Adrenal gland (tissue), 12 donors: ENCODE results near the gene ERC2. TPM values are rescaled to one million over a fixed set of nuclear protein-coding genes. Genes with fewer than 3 reads are reported as not detected.

Source experiments
- DNase-seq, 7 donors: peaks; one replicate each; pipeline ENCODE4 v3.0.0-alpha.2; 2019 to 2020
- H3K27ac ChIP-seq, 5 donors: fragments of 200-600 bp; sonication (generic) in 4 of 5; 1 replicate in 3 of 5; 2 replicates in 2 of 5; pipeline versions ENCODE4 v1.5.1 to v1.8.0; 2016 to 2020; ENCODE audit warnings: mild to moderate bottlenecking in 1 of 5
- H3K27me3 ChIP-seq: fragments of 200-600 bp; 2 replicates; pipeline ENCODE4 v1.8.0; 2021
- H3K36me3 ChIP-seq, 2 donors: fragments of 200-600 bp; replicated peaks in 1 of 2; 1 replicate in 1 of 2; 2 replicates in 1 of 2; pipeline versions ENCODE4 v1.5.1 to v1.8.0; 2018 to 2022
- H3K4me1 ChIP-seq, 2 donors: fragments of 200-600 bp; replicated peaks in 1 of 2; 1 replicate in 1 of 2; 2 replicates in 1 of 2; pipeline versions ENCODE4 v1.5.1 to v1.8.0; 2018 to 2021
- H3K4me3 ChIP-seq, 4 donors: fragments of 200-600 bp; sonication (generic) in 3 of 4; one replicate each; pipeline ENCODE4 v1.5.1; 2016 to 2018
- H3K9me3 ChIP-seq, 3 donors: fragments of 200-600 bp; sonication (generic) in 1 of 3; replicated peaks in 1 of 3; 1 replicate in 2 of 3; 2 replicates in 1 of 3; pipeline versions ENCODE4 v1.5.1 to v1.8.0; 2016 to 2021
- POLR2A ChIP-seq, 2 donors: fragments of 450-650 bp; IDR thresholded peaks; one replicate each; pipeline ENCODE4 v1.6.1; 2017; ENCODE audit warnings: antibody characterized with exemption in 2 of 2, mild to moderate bottlenecking in 2 of 2, moderate library complexity in 1 of 2
- WGBS, 4 donors: extraction: QIAGEN DNeasy Blood & Tissue Kit in 2 of 4; methylation state at CpG; one replicate each; pipeline versions ENCODE4 v1.1.5 to v1.1.7; 2013 to 2017; 5-methylcytosine and 5-hydroxymethylcytosine counted together
- intact Hi-C, 2 donors: fragments of 100-400 bp; cut with DNase I; formaldehyde crosslinking; loops; one replicate each; pipeline versions ENCODE4 v1.14.1 to v1.15.0; 2022 to 2023
- polyA plus RNA-seq, 3 donors: library from polyadenylated mRNA; stranded (reverse); fragments of 200-250 nt in 2 of 3; fragments of 350-450 nt in 1 of 3; fragmentation: Illumina TruSeq in 1 of 3; extraction: RNeasy Lipid Tissue Mini Kit (QIAGEN cat#74804) in 1 of 3; gene quantifications; one replicate each; pipeline ENCODE4 v1.2.3, GENCODE V29; 2013 to 2014
- total RNA-seq, 9 donors: library from RNA; depleted of rRNA in 4 of 9; stranded (reverse); fragments of >200 nt in 4 of 9; fragments of 120-200 nt in 1 of 9; fragmentation: NEBNext Ultra II Directional in 1 of 9; extraction: Animal tissue kit (Norgen Biotek cat#: 25700) in 1 of 9; gene quantifications; one replicate each; pipeline versions ENCODE4 v1.1.0 to v1.2.4, GENCODE V29; 2013 to 2023
- TF ChIP-seq, protein P1 (sequence below), 6 experiments: fragments of 450-650 bp in 4 of 6; fragments of 200-600 bp in 2 of 6; sonication (generic) in 1 of 6; IDR thresholded peaks; 1 replicate in 5 of 6; 2 replicates in 1 of 6; pipeline versions ENCODE4 v1.5.1 to v1.8.0; 2016 to 2021; ENCODE audit warnings: antibody characterized with exemption in 6 of 6, mild to moderate bottlenecking in 2 of 6, moderate library complexity in 1 of 6
- donor health status: healthy with polysubstance abuse.
- donor health status: Bipolar disorder and iron deficiency.
- donor health status: DM: yes; HTN: yes; CAD: no.
- donor health status: DM: no; HTN: no; CAD: no.
- donor health status: DM: no; HTN: no; CAD: no.
- donor health status: DM: yes; HTN: yes; CAD: no.

ERC2 gene
- total and polyA plus RNA-seq, 12 donors, result 0.47 to 5.8 (median 1.5) TPM

DNA sequence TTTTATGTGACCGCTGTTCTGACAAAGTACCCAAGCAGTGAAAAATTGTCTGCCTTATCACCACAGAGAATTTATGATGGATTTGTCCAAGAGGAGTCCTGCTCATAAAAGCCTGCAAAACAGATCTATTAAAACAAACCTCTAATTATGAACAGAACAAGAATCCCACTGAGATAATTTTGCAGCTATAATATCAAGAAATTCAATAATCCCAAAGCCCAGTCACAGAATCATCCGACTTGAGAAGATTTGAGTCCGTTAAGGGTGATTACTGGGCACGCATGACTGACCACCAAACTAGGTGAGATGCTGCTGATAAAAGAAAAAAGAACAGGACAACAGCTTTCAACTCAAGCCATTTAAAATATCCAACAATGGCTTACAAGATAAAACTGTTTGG, 750.2 kb downstream of the ERC2 start:
- intact Hi-C loops, result no loop called here

GRCh38 chr3:55717481-55717880, 750.8 kb downstream of the ERC2 start:
- intact Hi-C loops, result no loop called here
- DNase-seq, result no peak
- H3K36me3 ChIP-seq, result no peaks in the 10 kb centered on the region
- H3K27me3 ChIP-seq, result no peaks in the 10 kb centered on the region
- WGBS, 4 donors, result 61 to 69% (median 62%) methylated on average over 5 of the region's 5 CpGs
- no peak overlapping the region for H3K4me3 ChIP-seq
- H3K9me3 ChIP-seq, result no peaks in the 10 kb centered on the region
- no peaks in the 10 kb centered on the region for H3K4me1 ChIP-seq
- no peak for TF ChIP-seq POLR2A (IDR thresholded peaks at IDR 0.05)
- TF ChIP-seq, protein P1, sequence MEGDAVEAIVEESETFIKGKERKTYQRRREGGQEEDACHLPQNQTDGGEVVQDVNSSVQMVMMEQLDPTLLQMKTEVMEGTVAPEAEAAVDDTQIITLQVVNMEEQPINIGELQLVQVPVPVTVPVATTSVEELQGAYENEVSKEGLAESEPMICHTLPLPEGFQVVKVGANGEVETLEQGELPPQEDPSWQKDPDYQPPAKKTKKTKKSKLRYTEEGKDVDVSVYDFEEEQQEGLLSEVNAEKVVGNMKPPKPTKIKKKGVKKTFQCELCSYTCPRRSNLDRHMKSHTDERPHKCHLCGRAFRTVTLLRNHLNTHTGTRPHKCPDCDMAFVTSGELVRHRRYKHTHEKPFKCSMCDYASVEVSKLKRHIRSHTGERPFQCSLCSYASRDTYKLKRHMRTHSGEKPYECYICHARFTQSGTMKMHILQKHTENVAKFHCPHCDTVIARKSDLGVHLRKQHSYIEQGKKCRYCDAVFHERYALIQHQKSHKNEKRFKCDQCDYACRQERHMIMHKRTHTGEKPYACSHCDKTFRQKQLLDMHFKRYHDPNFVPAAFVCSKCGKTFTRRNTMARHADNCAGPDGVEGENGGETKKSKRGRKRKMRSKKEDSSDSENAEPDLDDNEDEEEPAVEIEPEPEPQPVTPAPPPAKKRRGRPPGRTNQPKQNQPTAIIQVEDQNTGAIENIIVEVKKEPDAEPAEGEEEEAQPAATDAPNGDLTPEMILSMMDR (IDR thresholded peaks at IDR 0.05), result no peak
- no peak overlapping the region for H3K27ac ChIP-seq

More for the DNA sequence above, 750.2 kb downstream of the ERC2 start:
- DNase-seq, result no peak
- Histone ChIP-seq H3K27me3 (no peaks in the 10 kb centered on the region), H3K9me3 (no peaks in the 10 kb centered on the region), H3K4me1 (no peaks in the 10 kb centered on the region), H3K36me3 (no peaks in the 10 kb centered on the region), H3K27ac (no peak overlapping the region), H3K4me3 (no peak overlapping the region)
- TF ChIP-seq, protein P1 (IDR thresholded peaks at IDR 0.05), result no peak
- TF ChIP-seq POLR2A (IDR thresholded peaks at IDR 0.05), result no peak
- WGBS, 4 donors, result 54 to 63% (median 57%) methylated on average over 4 of the region's 4 CpGs

DNA sequence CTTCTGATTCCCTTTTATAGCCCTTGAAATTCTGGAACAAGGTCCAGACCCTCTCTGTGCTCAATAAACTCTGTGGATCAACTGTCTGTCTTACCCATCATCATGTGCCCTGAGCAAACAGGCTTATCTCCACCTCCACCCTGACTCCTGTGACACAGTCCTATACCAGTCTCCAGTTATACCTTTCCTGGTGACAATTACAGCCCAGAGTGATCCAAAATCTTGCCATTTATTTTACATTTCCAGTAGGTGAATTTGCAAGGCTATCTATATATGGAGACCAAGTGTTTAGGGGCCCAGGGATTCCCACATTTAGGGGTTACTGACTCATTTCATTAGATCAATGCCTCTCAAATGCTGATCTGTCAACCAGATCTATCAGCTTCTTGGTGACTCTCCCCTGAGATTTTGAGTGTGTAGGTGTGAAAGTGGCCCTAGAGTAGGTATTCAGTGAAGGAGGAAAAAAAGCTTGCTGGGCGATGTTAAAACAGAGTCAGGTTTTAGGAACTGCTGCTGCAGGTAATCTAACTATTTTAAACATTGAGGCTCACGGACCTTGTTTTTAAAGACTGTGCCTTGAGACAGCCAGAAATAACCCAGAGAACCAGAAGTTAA, 751.5 kb downstream of the ERC2 start:
- Histone ChIP-seq H3K27ac (no peak overlapping the region), H3K36me3 (no peaks in the 10 kb centered on the region), H3K27me3 (no peaks in the 10 kb centered on the region), H3K4me1 (no peaks in the 10 kb centered on the region), H3K4me3 (no peak overlapping the region), H3K9me3 (no peaks in the 10 kb centered on the region)
- no peak for TF ChIP-seq POLR2A (IDR thresholded peaks at IDR 0.05)
- TF ChIP-seq, protein P1 (IDR thresholded peaks at IDR 0.05), result no peak
- intact Hi-C loops, result no loop called here
- 83 to 88% (median 87%) methylated on average over 2 of the region's 2 CpGs for WGBS, 4 donors
- no peak for DNase-seq

- DNase-seq, result no peak
- no peak overlapping the region for H3K4me3 ChIP-seq
- no peaks in the 10 kb centered on the region for H3K27me3 ChIP-seq
- no peak for TF ChIP-seq POLR2A (IDR thresholded peaks at IDR 0.05)
- TF ChIP-seq, protein P1 (IDR thresholded peaks at IDR 0.05), result no peak
- H3K9me3 ChIP-seq, result no peaks in the 10 kb centered on the region
- intact Hi-C loops, result no loop called here
- H3K27ac ChIP-seq, result no peak overlapping the region
- H3K36me3 ChIP-seq, result no peaks in the 10 kb centered on the region
- no peaks in the 10 kb centered on the region for H3K4me1 ChIP-seq
Observed at GRCh38 chr3:55716044-55716443, 752.2 kb downstream of the ERC2 start.
